Peyer's patch (tissue), 4 donors: ENCODE results near the gene C1orf116. TPM values are rescaled to one million over a fixed set of nuclear protein-coding genes. Genes with fewer than 3 reads are reported as not detected.

Source experiments
- DNase-seq, 3 donors: peaks; one replicate each; pipeline ENCODE4 v3.0.0-alpha.2; 2017 to 2019
- H3K27ac ChIP-seq, 4 donors: fragments of 200-600 bp; sonication (generic); one replicate each; pipeline ENCODE4 v1.5.1; 2016 to 2019
- H3K27me3 ChIP-seq, 2 donors: fragments of 200-600 bp; sonication (generic); one replicate each; pipeline ENCODE4 v1.5.1; 2019
- H3K36me3 ChIP-seq, 3 donors: fragments of 200-600 bp; sonication (generic); one replicate each; pipeline ENCODE4 v1.5.1; 2016 to 2019
- H3K4me1 ChIP-seq, 4 donors: fragments of 200-600 bp; sonication (generic); one replicate each; pipeline ENCODE4 v1.5.1; 2016 to 2019
- H3K4me3 ChIP-seq, 4 donors: fragments of 200-600 bp; sonication (generic); 1 replicate in 3 of 4; 2 replicates in 1 of 4; pipeline ENCODE4 v1.5.1; 2016 to 2019; ENCODE audit warnings: mild to moderate bottlenecking in 1 of 4
- H3K9me3 ChIP-seq, 4 donors: fragments of 200-600 bp; sonication (generic); one replicate each; pipeline ENCODE4 v1.5.1; 2016 to 2019; ENCODE audit warnings: mild to moderate bottlenecking in 1 of 4
- CTCF ChIP-seq, 6 experiments: fragments of 450-650 bp in 4 of 6; fragments of 200-600 bp in 2 of 6; sonication (generic) in 1 of 6; IDR thresholded peaks; one replicate each; pipeline ENCODE4 v1.5.1; 2017 to 2019; ENCODE audit warnings: antibody characterized with exemption in 6 of 6, mild to moderate bottlenecking in 3 of 6, moderate library complexity in 1 of 6
- POLR2A ChIP-seq, 2 donors: fragments of 450-650 bp; IDR thresholded peaks; one replicate each; pipeline ENCODE4 v1.5.1; 2017; ENCODE audit warnings: antibody characterized with exemption in 2 of 2, mild to moderate bottlenecking in 2 of 2, moderate library complexity in 2 of 2
- total RNA-seq, 4 donors: library from RNA; depleted of rRNA; stranded (reverse); fragments of >200 nt; gene quantifications; one replicate each; pipeline ENCODE4 v1.1.0, GENCODE V29; 2016

The C1orf116 gene
- total RNA-seq, 4 donors from 2014 or later: 4.1 to 72.3 (median 56.7) TPM

GRCh38 chr1:207018707-207019106 is 13.8 kb downstream of the C1orf116 start:
- Histone ChIP-seq H3K9me3 (no peaks in the 10 kb centered on the region), H3K27ac (peak overlapping the region in 1 of 4 donors; percentile 69), H3K4me3 (no peak overlapping the region), H3K4me1 (peaks cover 0 to 11% (median 0%) of the 10 kb centered on the region in 4 donors), H3K36me3 (peaks cover 0 to 8% (median 0%) of the 10 kb centered on the region in 3 donors), H3K27me3 (no peaks in the 10 kb centered on the region)
- no peak for DNase-seq
- TF ChIP-seq CTCF (IDR thresholded peaks at IDR 0.05) (no peak), POLR2A (IDR thresholded peaks at IDR 0.05) (no peak)

DNA sequence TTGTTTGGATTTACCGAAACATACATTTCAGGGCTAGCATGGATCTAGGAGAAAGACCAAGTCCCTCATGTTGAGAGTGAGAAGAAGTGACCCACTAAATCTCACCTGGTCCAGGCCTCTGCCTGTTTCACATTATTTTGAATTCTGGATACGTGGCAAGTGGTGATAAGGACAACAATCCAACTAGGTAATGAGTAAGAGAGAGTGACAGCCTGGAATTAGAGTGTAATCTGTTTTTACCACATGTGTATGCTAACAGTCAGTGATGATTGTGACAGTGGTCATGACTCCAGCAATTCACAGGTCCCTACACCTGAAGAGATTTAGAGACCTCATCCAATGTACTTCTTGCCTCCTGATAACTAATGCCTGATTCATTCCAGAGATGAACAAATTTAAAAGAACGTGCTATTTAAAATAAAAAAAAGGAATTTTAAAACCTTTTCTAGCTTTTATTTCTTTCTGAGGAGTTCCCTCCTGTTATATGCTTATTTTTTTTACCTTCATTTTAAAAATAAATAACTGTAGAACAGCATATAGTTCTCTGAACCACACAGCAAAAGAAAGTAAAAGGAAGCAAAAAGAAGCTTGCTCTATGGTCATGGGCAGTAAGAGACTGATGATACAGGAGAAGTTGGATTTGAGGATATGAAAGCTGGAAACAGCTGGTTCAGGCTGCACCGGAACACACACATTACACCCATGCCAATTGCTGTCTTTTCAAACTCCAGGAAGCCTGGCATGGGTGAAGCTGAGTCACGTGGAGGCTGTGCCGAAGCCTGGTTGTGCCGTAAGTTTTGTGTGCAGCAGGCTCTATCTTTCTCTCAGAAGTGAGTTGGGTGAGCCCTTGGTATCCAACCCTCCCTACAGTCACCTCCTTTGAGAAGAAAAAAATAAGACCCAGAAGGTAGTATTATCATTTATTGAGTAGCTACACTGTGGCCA is 14.7 kb downstream of the C1orf116 start:
- Histone ChIP-seq H3K27ac (no peak overlapping the region), H3K27me3 (no peaks in the 10 kb centered on the region), H3K36me3 (no peaks in the 10 kb centered on the region), H3K4me1 (peaks cover 0 to 10% (median 0%) of the 10 kb centered on the region in 4 donors), H3K9me3 (no peaks in the 10 kb centered on the region), H3K4me3 (no peak overlapping the region)
- no peak for DNase-seq
- no peak for TF ChIP-seq CTCF (IDR thresholded peaks at IDR 0.05)
- TF ChIP-seq POLR2A (IDR thresholded peaks at IDR 0.05): no peak

DNA sequence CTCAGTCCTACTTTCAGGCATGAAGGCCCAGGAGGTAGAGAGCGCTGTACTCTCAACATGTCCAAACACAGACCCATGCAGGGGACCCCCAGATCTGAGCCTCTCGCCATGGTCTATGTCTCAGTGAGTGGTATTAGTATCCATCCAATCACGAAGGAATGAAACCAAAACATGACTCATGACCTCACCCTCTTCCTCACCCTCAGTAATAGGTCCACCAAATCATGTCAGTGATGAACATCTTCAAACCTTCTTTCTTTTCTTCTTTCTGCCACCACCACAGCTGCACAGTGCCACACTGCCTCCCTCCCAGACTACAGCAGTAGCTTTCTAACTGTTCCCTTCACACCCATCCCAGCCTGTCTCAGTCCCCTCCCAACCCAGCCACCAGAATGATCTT is 16.8 kb downstream of the C1orf116 start:
- Histone ChIP-seq H3K9me3 (no peaks in the 10 kb centered on the region), H3K36me3 (no peaks in the 10 kb centered on the region), H3K4me1 (peaks cover 0 to 9% (median 0%) of the 10 kb centered on the region in 4 donors), H3K27ac (no peak overlapping the region), H3K27me3 (no peaks in the 10 kb centered on the region), H3K4me3 (no peak overlapping the region)
- no peak for DNase-seq
- TF ChIP-seq CTCF (IDR thresholded peaks at IDR 0.05) (no peak), POLR2A (IDR thresholded peaks at IDR 0.05) (no peak)

DNA sequence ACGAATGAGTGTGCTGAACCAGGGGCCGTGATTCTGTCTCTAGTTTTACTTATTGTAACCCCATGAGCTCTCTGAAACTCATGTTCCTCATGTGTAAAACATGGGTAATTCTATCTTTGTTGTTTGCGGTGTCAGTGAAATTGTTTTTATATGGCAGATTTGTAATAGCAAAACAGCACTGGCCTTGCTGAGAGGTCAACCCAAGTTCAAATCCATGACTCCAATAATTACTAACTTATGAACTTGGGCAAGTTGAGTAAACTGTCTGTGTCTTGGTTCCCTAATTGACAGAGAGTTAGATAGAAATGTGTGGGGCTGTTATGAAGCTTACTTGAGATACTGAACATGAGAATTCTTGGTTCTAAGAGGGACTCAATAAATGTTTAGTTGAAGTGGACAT is 17.8 kb downstream of the C1orf116 start:
- Histone ChIP-seq H3K4me3 (no peak overlapping the region), H3K27me3 (no peaks in the 10 kb centered on the region), H3K9me3 (no peaks in the 10 kb centered on the region), H3K4me1 (peaks cover 0 to 3% (median 0%) of the 10 kb centered on the region in 4 donors), H3K27ac (no peak overlapping the region), H3K36me3 (no peaks in the 10 kb centered on the region)
- no peak for TF ChIP-seq CTCF (IDR thresholded peaks at IDR 0.05)
- TF ChIP-seq POLR2A (IDR thresholded peaks at IDR 0.05): no peak
- no peak for DNase-seq

GRCh38 chr1:207013321-207014085 is 19.1 kb downstream of the C1orf116 start:
- H3K27me3 ChIP-seq: no peaks in the 10 kb centered on the region
- peaks cover 0 to 9% (median 4%) of the 10 kb centered on the region in 4 donors for H3K4me1 ChIP-seq
- TF ChIP-seq CTCF (IDR thresholded peaks at IDR 0.05): no peak
- no peak for TF ChIP-seq POLR2A (IDR thresholded peaks at IDR 0.05)
- no peak overlapping the region for H3K4me3 ChIP-seq
- H3K9me3 ChIP-seq: no peaks in the 10 kb centered on the region
- no peak overlapping the region for H3K27ac ChIP-seq
- DNase-seq: no peak
- H3K36me3 ChIP-seq: no peaks in the 10 kb centered on the region
